DMS114 treated with DMSO at 0.1 percent for 48 hours (cell line): ENCODE results near the gene ADGRL2.

Experiments used
- DNase-seq: peaks from one replicate; lab custom pipeline; 2025; ENCODE audit not compliant: unreplicated experiment; lab: John Stamatoyannopoulos, UW

ADGRL2 gene

GRCh38 chr1:81976539-81976938 is 175.8 kb downstream of the ADGRL2 start:
- DNase-seq, result no peak

- DNase-seq, result no peak
These were observed 178.2 kb downstream of the ADGRL2 start for GRCh38 chr1:81978945-81979344.

GRCh38 chr1:81982523-81982922 is 181.8 kb downstream of the ADGRL2 start:
- DNase-seq, result no peak

- no peak for DNase-seq
These were observed 188.8 kb downstream of the ADGRL2 start for GRCh38 chr1:81989524-81989923.

GRCh38 chr1:81990241-81990640 is 189.5 kb downstream of the ADGRL2 start:
- no peak for DNase-seq

GRCh38 chr1:81998165-81998564 is 197.4 kb downstream of the ADGRL2 start:
- no peak for DNase-seq

GRCh38 chr1:81999364-81999763 is 198.6 kb downstream of the ADGRL2 start:
- no peak for DNase-seq

- no peak for DNase-seq
These were observed 199.5 kb downstream of the ADGRL2 start for GRCh38 chr1:82000221-82000620.

- no peak for DNase-seq
These were observed 200.6 kb downstream of the ADGRL2 start for GRCh38 chr1:82001345-82001744.

- no peak for DNase-seq
These were observed 207.1 kb downstream of the ADGRL2 start for GRCh38 chr1:82007804-82008203.

GRCh38 chr1:82013702-82014101 is 213.0 kb downstream of the ADGRL2 start:
- DNase-seq, result no peak

GRCh38 chr1:82015444-82015843 is 214.7 kb downstream of the ADGRL2 start:
- DNase-seq, result no peak

GRCh38 chr1:82018319-82018718 is 217.6 kb downstream of the ADGRL2 start:
- no peak for DNase-seq

- DNase-seq, result no peak
These were observed 218.8 kb downstream of the ADGRL2 start for GRCh38 chr1:82019508-82019907.

GRCh38 chr1:82030830-82031229 is 230.1 kb downstream of the ADGRL2 start:
- DNase-seq, result no peak

GRCh38 chr1:82032068-82032467 is 231.3 kb downstream of the ADGRL2 start:
- DNase-seq, result no peak

- DNase-seq, result no peak
These were observed 234.1 kb downstream of the ADGRL2 start for GRCh38 chr1:82034812-82035211.
